HG03280 (cell line): Measurements from ENCODE around the gene MAP7D2.
A peak's percentile ranks its signal among the peaks of the same experiment; 100 is the strongest.
"Not testable (repeated sequence)": the region's sequence is repeated elsewhere in the genome, so short reads cannot be mapped to it uniquely, and the experiment has no call there.

Source experiments
- ATAC-seq: cut with Tn5 transposase; IDR thresholded peaks from one replicate; pipeline ENCODE4 v1.9.1; 2021; ENCODE audit warnings: mild to moderate bottlenecking, moderate library complexity; ENCODE audit not compliant: unreplicated experiment

The MAP7D2 gene

DNA sequence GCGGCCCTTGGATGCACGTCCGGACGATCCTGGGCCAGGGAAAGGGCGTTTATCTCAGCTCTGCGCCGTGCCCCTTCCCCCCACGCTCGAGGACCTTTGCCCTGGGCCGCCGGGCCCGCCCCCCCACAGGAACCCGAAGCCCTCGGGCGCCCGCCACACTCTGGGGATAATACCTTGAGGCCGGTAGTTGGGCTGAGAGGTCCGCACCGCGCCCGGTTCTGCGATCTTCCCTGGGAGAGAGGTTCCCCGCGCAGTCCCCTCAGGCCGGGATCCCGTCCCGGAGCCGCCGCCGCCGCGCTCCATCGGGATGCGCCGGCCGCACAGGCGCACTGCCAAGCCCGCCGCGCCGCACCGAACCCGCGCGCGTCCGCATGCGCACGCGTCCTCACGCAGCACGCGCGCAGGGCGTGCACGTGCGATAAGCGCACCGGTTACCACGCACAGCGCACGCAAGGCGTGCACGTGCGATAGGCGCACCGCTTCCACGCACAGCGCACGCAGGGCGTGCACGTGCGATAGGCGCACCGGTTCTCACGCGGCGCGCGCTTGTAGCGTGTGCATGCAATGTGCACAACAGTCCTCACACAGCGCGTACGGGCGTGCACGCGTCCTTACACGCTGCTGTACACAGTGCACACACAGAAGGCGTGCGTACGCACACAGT is at the start of gene MAP7D2:
MAP7D2 (minus strand) TSS at position 331 of the 664 bp plus-strand sequence; CDS start at position 303, 28 bp downstream.
- no peak for ATAC-seq

DNA sequence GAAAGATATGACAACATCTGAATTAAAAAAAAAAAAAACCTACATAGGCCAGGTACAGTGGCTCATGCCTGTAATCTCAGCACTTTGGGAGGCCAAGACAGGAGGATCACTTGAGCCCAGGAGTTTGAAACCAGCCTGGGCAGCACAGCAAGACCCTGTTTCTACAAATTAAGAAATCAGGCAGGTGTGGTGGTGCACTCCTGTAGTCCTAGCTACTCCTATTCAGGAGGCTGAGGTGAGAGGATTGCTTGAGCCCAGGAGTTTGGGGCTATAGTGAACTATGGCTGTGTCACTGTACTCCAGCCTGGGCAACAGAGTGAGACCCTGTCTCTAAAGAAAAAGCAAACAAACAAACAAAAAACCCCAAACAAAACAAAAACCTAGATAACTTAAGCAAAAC is 45.8 kb upstream of the MAP7D2 start:
- not testable (repeated sequence) for ATAC-seq

DNA sequence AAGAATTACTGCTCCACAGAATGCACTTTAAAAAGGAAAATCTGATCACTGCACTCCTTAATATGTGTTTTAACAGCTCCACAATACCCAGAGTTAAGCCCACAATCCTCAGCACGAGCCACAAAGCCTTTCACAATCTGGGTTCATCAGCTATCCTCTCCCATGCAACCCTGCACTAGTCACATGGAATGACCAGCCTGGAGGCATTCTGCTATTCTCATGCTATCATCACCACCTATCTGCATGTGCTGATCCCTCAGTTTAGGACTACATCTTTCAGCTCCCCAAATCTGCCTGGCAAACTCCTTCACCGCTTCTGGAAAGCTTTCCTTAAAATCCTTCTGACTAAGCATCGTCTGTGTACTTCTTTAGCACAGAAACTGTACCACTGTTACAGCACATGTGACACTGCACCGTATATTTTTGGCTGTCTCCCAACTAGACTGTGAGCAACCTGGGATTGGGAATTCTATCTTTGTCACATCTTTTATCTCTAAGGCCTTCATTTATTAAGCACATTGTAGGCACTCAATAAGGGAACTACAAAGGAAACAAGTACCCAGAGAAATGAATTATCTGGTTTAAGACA is 43.2 kb upstream of the MAP7D2 start:
- ATAC-seq, result no peak

DNA sequence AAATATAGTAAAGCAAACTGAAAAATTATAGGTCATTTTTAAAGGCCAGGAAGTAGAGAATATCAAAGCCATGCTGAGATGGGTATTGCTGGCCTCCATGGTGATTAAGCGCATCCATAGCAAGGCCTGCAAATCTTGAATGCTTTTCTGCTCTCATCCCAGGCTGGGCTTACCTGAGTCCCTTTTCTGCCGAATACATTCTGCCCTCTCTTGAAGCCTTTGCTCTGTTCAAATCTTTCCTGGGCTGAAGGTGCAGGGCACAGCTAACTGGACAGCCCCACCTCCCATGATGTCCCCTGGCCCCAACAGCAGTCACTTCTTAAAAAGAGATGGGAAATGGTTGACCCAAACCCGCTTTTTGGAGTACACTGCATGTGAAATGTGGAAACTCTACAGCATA is 35.0 kb upstream of the MAP7D2 start:
- no peak for ATAC-seq

DNA sequence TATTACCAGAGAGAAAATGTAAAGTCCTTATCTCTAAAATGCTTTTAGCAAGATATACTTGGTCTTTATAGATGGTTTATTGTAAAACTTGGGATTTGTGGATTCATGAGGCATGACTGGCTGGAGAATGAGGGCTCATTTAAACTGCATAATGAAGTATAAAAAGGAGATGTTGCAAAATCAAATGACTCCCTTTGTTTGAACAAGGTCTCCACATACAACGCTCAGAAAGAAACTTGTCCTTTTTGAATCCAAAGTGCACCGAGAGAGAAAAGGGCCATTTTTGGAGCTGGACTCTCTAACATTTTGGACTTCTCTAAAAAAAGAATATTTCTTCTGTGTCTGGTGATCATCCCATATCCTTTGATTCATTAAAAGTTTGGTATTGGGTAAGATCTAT is 32.6 kb upstream of the MAP7D2 start:
- no peak for ATAC-seq

DNA sequence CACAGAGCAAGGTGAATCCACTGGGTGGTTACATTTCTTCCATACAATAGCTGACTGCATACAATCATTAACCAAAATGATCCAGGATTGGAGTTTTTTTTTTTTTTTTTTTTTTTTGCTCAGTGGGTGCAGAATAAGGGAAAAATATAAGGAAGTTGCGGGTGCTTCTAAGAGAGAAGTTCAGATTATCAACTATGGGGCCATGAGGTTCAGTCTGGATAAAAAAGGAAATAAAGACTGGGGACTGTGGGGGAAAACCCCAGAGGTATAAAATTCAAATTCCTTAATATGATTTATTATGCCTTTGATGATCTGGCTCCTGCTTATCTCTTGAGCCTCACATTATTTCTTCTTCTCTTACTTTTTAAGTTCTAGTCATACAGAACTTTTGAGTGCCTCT is 30.9 kb upstream of the MAP7D2 start:
- no peak for ATAC-seq

DNA sequence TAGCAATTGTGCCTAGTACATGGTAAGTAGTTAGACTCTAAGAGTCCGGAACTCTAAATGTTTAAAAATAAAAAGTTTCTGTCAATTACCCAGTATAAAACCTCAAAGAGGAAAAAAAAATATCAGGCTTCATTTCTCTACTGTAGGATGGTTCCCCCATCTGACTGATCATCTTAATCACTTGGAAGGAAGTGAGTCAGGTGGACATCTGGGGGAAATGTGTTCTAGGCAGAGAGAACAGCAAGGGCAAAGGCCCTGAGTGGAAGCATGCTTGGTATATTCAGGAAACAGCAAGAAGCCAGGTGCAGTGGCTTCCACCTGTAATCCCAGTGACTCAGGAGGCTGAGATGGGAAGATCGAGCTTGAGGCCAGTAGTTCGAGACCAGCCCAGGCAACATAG is 27.8 kb upstream of the MAP7D2 start:
- ATAC-seq, result no peak

DNA sequence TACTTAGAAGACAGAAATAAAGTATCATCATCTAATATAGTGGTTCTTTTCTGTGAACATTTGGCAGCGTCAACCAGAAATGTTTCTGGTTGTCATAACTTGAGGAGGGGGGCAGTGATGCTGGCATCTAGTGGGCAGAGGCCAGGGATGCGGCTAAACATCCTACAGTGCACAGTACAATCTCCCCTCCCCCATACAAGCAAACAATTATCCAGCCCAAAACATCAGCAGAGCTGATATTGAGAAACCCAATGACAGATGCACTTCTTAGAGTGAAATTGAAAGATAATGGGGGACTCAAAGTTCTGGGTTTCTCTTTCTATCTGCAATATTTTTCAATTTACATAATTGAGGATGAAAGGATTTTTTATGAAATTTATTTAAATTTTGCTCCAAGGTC is 26.9 kb upstream of the MAP7D2 start:
- ATAC-seq, result no peak

DNA sequence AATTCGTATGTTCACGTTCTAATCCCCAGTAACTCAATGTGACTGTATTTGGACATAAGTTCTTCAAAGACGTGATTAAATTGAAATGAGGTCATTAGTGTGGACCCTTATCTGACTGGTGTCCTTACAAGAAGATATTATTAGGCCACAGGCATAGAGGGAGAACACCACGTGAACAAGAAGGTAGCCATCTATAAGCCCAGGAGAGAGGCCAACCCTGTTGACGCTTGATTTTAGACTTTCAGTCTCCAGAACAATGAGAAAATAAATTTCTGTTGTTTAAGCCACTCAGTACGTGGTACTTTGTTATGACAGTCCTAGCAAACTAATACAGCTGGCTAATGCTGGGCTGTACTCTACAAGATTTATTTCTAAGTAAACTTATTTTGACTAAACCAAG is 26.4 kb upstream of the MAP7D2 start:
- ATAC-seq, result no peak

DNA sequence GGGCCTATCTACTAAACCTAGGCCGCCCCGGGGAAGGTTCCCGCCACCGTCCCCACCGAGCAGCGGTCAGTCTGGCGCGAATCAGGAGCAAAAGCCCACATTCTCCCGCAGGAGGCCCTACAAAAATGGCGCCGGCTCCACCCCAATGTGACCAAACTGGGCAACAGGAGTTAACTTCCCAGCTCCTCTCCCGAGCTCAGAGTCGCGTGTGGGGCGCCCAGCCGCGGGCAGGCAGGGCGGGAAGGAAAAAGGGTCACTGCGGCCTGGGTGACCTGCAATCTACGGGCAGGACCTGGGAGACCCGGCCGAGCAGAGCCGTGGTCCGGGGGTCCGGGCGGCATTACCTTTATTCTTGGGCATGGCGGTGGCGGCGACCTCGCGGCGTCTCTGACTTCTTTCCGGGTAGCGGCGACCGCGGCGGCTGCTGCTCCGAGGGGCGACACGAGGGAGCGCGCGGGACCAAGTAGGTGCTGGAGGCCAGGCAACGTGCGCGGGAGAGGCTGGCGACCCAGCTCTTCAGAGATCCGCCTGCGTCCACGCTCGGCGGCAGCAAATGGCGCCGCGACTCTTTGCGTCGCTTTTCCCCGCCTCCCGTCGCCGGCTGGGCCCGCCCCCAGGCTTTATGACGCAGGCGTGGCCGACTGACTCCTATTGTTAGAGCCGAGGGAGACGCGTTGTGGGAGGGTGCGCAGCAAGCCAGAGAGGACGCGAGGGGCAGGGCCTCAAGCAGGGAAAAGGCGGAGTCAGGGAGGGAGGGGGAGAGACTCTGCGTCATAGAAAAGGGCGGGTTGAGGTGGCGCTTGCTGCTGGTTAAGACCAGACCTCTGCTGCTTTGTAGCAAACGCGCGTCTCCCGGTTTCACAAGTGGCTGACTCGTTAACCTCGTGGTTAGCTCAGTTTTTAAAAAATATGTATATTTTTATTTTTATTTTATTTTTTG is 24.8 kb upstream of the MAP7D2 start, which contains the start of gene EIF1AX:
EIF1AX (minus strand) TSS at position 558 of the 940 bp plus-strand sequence; CDS start at position 360, 198 bp downstream.
- peak; percentile 99 for ATAC-seq

DNA sequence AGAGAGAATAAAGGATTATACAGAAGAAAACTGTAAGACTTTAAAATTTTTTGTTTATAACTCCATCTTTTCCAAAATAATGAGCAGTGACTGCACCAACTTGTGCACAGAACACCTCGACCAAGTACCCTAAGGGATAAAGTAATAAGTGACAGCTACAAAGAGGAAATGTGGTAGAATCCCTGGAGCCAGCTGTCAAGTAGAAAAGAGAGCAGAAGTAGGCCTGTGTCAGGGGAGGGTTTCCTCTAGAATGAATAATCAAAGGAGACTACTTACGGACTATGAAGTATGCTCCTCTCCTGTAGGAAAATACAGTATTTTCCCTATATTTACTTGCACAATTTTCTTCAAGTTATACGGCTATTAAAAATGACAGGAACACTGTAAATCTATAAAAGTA is 23.7 kb upstream of the MAP7D2 start:
- ATAC-seq, result no peak

DNA sequence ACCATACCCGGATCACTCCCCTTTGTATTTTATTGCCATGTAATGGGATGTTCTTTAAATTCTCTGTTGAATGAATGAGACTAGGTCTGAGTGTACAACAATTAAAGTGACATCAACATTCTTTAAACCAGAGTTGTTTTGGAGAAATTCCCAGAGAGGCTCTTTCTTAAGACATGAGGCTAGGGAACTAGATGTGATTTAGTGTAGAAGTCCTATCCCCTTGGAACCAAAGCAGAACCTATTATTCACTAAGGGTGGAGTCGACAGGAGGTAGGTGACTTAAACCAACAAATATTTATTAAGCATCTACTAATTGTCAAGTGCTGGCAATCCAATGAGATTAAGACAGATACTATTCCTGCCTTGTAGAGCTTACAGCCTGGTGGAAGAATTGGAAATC is 23.3 kb upstream of the MAP7D2 start:
- no peak for ATAC-seq

DNA sequence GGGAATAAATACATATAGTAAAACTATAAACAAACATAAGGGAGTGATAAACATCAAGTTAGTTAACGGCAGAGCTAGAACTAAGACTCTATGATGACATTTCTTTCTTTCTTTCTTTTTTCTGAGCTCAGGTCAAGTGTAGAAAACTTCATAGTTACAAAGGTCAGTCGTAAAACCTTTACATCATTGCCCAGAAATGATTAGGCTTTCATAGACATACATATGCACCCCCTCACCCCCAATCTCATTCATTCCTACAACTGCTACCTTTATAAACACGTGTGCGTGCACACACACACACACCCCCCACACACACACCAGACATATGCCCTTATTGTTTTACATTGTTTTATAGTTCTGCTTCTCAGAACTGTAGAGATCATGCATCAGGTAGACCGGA is 19.2 kb upstream of the MAP7D2 start:
- ATAC-seq, result no peak

DNA sequence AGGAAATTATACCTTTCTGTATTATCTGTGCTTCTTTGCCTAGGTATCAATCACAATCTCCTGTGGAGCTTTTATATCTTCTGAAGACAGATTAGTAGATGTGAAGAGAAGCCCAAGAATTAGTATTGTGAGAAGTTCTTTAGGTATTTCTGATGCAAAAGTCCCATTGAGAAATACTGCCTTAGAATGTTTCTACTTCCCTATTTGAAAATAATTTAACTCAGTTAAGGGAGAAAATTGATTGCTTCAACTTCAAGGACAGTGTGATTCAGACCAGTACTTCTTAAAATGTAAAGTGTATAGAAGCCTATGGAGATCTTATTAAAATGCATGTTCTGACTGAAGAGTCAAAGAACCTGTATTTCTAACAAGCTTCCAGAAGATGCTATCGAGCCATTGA is 16.0 kb upstream of the MAP7D2 start:
- ATAC-seq, result no peak

DNA sequence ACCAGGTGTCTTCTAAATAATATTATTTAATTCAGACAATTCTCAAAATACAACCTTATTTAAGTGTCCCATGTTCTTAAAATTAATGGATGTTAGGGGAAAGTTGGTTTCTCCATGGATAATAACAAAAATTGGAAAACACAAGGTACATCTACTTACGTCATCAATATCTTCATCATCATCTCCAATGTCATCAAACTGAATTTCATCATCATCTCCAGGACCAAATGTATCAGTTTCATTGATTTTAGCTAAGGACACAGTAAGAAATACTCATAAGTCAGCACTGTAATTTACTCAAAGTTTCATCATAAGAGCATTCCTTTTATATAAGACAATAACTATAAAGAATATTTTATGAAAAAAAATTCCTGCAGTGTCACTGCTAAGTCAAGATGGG is 13.7 kb upstream of the MAP7D2 start:
- ATAC-seq, result no peak

DNA sequence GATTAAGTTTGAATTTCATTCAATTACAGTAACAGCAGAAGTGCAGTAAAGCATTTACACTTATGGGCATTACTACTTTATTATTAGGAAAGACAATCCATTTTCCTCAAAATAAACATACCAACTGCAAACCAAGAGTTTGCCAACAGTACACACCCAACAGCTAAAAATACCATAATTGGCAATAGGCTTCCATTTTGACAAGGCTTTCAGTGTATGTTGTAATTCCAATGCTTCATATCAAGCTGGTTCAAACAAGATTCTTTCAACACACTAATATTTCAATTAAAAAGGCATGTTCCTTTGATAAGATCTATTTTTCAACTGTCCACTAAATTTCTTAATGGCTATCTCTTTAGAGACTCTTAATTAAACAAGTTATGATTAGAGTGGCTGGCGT is 12.8 kb upstream of the MAP7D2 start:
- no peak for ATAC-seq

DNA sequence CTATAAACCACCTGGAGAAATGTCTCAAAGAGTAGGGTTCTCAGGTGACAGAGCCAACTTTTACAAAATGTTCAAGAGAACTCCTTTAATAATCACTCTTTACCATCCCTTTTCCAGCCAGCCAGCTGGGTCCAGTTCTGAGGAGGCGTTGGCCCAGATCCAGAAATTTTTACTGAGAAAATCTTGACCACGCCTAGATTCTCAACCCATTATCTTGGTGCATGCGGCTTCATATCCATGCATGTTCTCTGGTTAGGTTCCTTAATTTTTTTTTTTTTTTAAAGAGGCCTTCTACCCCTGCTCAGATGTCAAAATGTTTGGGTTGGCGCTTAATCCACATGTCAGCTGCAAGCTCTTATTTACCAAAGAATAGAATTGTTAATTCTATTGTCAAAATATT is 12.0 kb upstream of the MAP7D2 start:
- no peak for ATAC-seq

DNA sequence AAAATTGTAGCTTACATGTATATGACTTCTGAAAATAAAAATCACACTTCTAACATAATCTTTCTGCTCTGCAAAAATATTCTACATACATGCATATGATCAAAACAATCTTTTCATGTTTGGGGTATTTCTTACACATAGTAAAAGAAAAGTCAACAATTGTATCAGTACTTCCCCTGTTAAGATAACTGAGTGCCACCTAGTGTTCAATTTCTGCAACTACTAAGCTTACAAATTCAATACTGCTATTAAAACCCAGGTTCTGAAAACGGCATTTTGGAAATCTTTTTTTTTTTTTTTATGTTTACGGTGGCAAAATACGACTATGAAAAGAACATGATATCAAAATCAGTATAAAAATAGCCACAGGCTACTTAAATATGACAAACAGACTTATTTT is 10.7 kb upstream of the MAP7D2 start:
- peak; percentile 72 for ATAC-seq

DNA sequence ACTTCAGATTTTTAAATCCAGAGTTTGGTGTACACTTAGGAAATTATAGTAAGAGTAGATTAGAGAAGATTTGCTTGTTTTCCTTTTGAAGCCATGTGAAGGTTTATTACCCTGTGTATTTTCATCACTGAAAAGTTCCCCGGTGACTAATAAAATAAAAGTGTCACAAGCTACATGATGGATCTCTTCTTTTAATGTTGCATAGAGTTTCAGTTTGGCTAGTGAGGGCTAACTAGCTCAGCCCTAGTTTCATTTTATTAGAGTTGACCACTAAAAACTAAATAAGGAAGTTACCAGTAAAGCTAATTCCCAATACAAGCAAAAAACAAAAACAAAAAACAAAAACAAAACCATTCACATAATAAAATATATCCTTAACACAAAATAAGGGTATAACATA is 10.1 kb upstream of the MAP7D2 start:
- peak; percentile 61 for ATAC-seq

DNA sequence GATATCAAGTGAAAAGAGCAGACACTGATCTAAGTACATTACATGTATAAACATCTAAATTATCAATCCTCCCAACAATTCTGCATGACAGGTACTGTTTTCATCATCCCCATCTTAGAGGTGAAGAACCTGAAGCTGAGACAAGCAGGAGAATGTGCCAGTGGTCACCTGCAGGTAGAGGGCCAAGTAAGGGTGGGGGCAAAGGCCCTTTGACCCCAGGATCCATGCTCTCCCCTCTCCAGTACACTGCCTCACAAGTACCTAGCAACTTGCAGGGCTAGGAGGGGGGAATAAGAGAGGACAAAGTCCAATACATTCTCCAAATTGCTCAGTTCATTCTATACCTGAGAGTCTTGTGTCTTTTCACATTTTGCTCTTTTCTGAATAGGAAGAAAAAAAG is 8.3 kb upstream of the MAP7D2 start:
- ATAC-seq, result no peak

DNA sequence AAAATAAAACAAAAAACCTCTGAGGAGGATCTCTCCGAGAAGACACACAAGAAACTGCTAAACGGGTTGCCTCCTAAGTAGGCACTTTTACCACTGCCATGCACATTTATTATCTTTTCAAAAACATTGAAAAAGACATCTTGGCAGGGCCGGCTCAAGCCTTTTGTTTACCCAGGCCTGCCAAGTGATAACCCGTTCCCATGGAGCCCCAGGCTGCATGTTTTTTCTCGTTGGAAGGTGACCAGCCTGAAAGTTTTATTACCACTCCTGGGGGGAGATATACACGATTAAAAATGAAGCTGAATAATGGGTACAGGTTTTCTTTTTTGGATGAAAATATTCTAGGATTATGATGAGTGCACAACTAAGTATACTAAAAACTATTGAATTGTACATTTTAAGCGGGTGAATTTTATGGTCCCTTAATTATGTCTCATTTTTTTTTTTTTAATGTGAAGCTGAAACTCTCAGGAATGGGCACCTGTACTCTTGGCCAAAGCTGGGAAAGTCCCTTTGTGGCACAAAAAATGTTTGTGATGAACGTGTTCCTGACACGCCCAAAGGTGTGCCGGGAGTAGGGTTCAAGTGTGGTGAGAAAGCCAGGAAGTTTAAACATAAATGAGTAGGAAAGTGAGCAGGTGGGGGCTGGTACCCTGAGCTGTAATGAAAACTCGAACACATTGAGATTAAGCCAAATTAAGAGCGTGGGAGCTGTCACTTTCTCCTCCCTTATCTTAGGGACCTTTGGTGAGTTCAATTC is 1.5 kb upstream of the MAP7D2 start:
- ATAC-seq, result no peak
